Testis (tissue), 2 donors: ENCODE data around the gene SNTG2.

Source experiments
- POLR2A ChIP-seq: fragments of 450-650 bp; IDR thresholded peaks from one replicate; pipeline ENCODE4 v1.6.1; 2017; ENCODE audit warnings: antibody characterized with exemption, mild to moderate bottlenecking, moderate library complexity
- TF ChIP-seq, protein P1 (sequence below), 3 experiments: fragments of 450-650 bp in 2 of 3; fragments of 200-600 bp in 1 of 3; sonication (generic) in 1 of 3; IDR thresholded peaks; one replicate each; pipeline ENCODE4 v1.5.1; 2016 to 2019; ENCODE audit warnings: antibody characterized with exemption in 3 of 3, mild to moderate bottlenecking in 2 of 3, moderate library complexity in 1 of 3

DNA sequence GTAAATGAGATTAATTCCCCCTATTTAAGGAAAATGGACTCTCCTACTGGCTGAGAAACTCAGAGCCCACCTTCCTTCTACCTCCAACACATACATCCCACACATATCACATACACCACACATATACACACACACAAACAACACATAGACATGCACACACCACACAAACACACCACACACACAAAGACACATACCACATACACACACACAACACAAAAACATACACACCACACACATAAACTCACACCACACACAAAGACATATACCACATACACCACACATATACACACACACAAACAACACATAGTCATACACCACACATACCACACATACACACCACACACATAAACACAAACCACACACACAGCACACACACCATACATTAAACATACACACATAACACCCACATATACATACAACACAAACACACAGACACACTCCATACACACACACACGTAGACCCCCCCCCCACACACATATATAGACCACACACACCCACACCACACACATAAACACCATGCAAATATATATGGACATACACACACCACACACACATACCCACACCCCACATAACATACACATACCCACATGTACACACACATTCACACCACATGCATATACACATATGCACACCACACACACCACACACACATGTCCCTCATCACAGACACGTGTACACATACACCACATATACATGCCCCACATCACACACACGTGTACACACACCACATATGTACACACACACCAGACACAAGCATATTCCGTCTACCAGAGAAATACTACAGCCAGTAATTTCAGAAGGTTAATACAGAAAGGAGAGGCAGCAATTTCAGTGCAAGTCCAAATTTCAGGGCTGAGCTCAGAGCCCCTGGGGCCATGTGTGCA, 204.3 kb downstream of the SNTG2 start:
- TF ChIP-seq, protein P1, sequence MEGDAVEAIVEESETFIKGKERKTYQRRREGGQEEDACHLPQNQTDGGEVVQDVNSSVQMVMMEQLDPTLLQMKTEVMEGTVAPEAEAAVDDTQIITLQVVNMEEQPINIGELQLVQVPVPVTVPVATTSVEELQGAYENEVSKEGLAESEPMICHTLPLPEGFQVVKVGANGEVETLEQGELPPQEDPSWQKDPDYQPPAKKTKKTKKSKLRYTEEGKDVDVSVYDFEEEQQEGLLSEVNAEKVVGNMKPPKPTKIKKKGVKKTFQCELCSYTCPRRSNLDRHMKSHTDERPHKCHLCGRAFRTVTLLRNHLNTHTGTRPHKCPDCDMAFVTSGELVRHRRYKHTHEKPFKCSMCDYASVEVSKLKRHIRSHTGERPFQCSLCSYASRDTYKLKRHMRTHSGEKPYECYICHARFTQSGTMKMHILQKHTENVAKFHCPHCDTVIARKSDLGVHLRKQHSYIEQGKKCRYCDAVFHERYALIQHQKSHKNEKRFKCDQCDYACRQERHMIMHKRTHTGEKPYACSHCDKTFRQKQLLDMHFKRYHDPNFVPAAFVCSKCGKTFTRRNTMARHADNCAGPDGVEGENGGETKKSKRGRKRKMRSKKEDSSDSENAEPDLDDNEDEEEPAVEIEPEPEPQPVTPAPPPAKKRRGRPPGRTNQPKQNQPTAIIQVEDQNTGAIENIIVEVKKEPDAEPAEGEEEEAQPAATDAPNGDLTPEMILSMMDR (IDR thresholded peaks at IDR 0.05) = no peak
- TF ChIP-seq POLR2A = no peak
